Activated CD8-positive, alpha-beta T cell treated with anti-CD3 and anti-CD28 coated beads for 36 hours (primary cell): ENCODE results near the gene ECM2. TPM values are rescaled to one million over a fixed set of nuclear protein-coding genes. Genes with fewer than 3 reads are reported as not detected.

Source experiments
- ATAC-seq: fragments of 200-7000 bp; cut with Tn5 transposase; one replicate; pipeline ENCODE4 v1.10.0; 2021; ENCODE audit warnings: mild to moderate bottlenecking, moderate library complexity
- CTCF ChIA-PET: fragments of 350-600 bp; sonication (Branson Sonifier 250); formaldehyde crosslinking; loops from one replicate; lab custom pipeline; 2021; ENCODE audit warnings: antibody characterized with exemption; lab: Charles Lee
- POLR2A ChIA-PET: fragments of 350-600 bp; sonication (Branson Sonifier 250); formaldehyde crosslinking; loops from one replicate; lab custom pipeline; 2021; ENCODE audit warnings: antibody characterized with exemption; lab: Charles Lee
- DNase-seq: peaks from one replicate; pipeline ENCODE4 v3.0.0-alpha.2; 2020
- H3K27ac Mint-ChIP-seq: one replicate; pipeline ENCODE4 v1.8.0; 2021; ENCODE audit warnings: mild to moderate bottlenecking, mixed read lengths
- H3K27me3 Mint-ChIP-seq: one replicate; pipeline ENCODE4 v1.8.0; 2021; ENCODE audit warnings: mixed read lengths
- H3K36me3 Mint-ChIP-seq: one replicate; pipeline ENCODE4 v1.8.0; 2021; ENCODE audit warnings: low read depth, mixed read lengths
- H3K4me1 Mint-ChIP-seq: one replicate; pipeline ENCODE4 v1.8.0; 2021; ENCODE audit warnings: low read depth, mixed read lengths
- H3K4me3 Mint-ChIP-seq: one replicate; pipeline ENCODE4 v1.8.0; 2021; ENCODE audit warnings: mild to moderate bottlenecking, moderate library complexity, mixed read lengths
- H3K9me3 Mint-ChIP-seq: one replicate; pipeline ENCODE4 v1.8.0; 2021; ENCODE audit warnings: mixed read lengths
- CTCF ChIP-seq: fragments of 200-600 bp; IDR thresholded peaks from one replicate; pipeline ENCODE4 v1.8.0; 2022; ENCODE audit warnings: antibody characterized with exemption, mild to moderate bottlenecking
- intact Hi-C: fragments of 100-400 bp; cut with micrococcal nuclease; formaldehyde crosslinking; loops from one replicate; pipeline ENCODE4 v1.10.0; 2022
- total RNA-seq, 2 experiments: library from RNA; stranded (reverse); gene quantifications; one replicate each; pipeline ENCODE4 v1.2.3, GENCODE V29; 2021

ECM2 gene
- total RNA-seq, 2 experiments from 2014 or later, result not detected

GRCh38 chr9:92527832-92528521, 7.8 kb downstream of the ECM2 start:
- no peak overlapping the region for H3K4me3 Mint-ChIP-seq
- DNase-seq, result no peak
- CTCF ChIA-PET, result no interaction called here
- peaks cover 2% of the 10 kb centered on the region for H3K9me3 Mint-ChIP-seq
- ATAC-seq, result no peak
- intact Hi-C loops, result no loop called here
- H3K36me3 Mint-ChIP-seq, result no peaks in the 10 kb centered on the region
- no peaks in the 10 kb centered on the region for H3K4me1 Mint-ChIP-seq
- TF ChIP-seq CTCF, result no peak
- POLR2A ChIA-PET, result no interaction called here
- no peaks in the 10 kb centered on the region for H3K27me3 Mint-ChIP-seq
- no peak overlapping the region for H3K27ac Mint-ChIP-seq

GRCh38 chr9:92527291-92527828, 8.4 kb downstream of the ECM2 start:
- CTCF ChIA-PET, result no interaction called here
- Mint-ChIP-seq H3K9me3 (peaks cover under 1% of the 10 kb centered on the region), H3K27ac (no peak overlapping the region), H3K27me3 (no peaks in the 10 kb centered on the region), H3K4me3 (no peak overlapping the region), H3K4me1 (no peaks in the 10 kb centered on the region), H3K36me3 (no peaks in the 10 kb centered on the region)
- ATAC-seq, result peak; percentile 45
- POLR2A ChIA-PET, result no interaction called here
- intact Hi-C loops, result no loop called here
- TF ChIP-seq CTCF, result no peak
- DNase-seq, result no peak

- Mint-ChIP-seq H3K27me3 (no peaks in the 10 kb centered on the region), H3K27ac (no peak overlapping the region), H3K4me1 (no peaks in the 10 kb centered on the region), H3K4me3 (no peak overlapping the region), H3K36me3 (no peaks in the 10 kb centered on the region), H3K9me3 (no peaks in the 10 kb centered on the region)
- TF ChIP-seq CTCF, result no peak
- ATAC-seq (no peak), DNase-seq (no peak)
- CTCF ChIA-PET, result no interaction called here
- POLR2A ChIA-PET, result no interaction called here
- intact Hi-C loops, result no loop called here
Observed at GRCh38 chr9:92525306-92525705, 10.5 kb downstream of the ECM2 start.

- ChIA-PET POLR2A (no interaction called here), CTCF (no interaction called here)
- H3K36me3 Mint-ChIP-seq, result no peaks in the 10 kb centered on the region
- H3K27ac Mint-ChIP-seq, result no peak overlapping the region
- intact Hi-C loops, result no loop called here
- no peaks in the 10 kb centered on the region for H3K4me1 Mint-ChIP-seq
- ATAC-seq (no peak), DNase-seq (no peak)
- H3K9me3 Mint-ChIP-seq, result no peaks in the 10 kb centered on the region
- TF ChIP-seq CTCF, result no peak
- no peaks in the 10 kb centered on the region for H3K27me3 Mint-ChIP-seq
- H3K4me3 Mint-ChIP-seq, result no peak overlapping the region
Observed at GRCh38 chr9:92524881-92525280, 10.9 kb downstream of the ECM2 start.

GRCh38 chr9:92522983-92523970, 12.5 kb downstream of the ECM2 start:
- ChIA-PET CTCF (no interaction called here), POLR2A (no interaction called here)
- H3K36me3 Mint-ChIP-seq, result no peaks in the 10 kb centered on the region

More at GRCh38 chr9:92522983-92523970, 12.5 kb downstream of the ECM2 start:
- H3K27me3 Mint-ChIP-seq, result no peaks in the 10 kb centered on the region
- ATAC-seq (no peak), DNase-seq (no peak)
- H3K4me1 Mint-ChIP-seq, result no peaks in the 10 kb centered on the region
- no peak overlapping the region for H3K27ac Mint-ChIP-seq
- intact Hi-C loops, result no loop called here
- no peaks in the 10 kb centered on the region for H3K9me3 Mint-ChIP-seq
- no peak overlapping the region for H3K4me3 Mint-ChIP-seq
- TF ChIP-seq CTCF, result no peak
